Measurements from ENCODE around the gene CHRM2. TPM values are rescaled to one million over a fixed set of nuclear protein-coding genes. Genes with fewer than 3 reads are reported as not detected.

CHRM2 gene
- total RNA-seq, 4 donors from 2014 or later, result 0.49 to 5.6 TPM; not detected in 2

DNA sequence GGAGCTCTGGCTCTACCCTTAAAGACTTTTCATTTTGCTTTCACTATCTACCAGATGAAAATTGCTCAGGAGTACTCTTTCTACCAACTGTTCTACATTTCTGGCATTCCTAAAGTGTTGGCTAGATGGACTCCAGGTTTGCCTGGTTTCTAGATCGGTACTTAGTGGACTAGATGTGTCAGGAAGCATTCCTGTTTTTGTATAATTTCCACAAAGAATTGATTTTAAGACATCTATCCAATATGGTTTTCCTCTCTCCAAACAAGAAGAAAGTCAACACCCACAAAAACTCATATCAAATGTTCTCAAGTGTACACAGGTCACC, 157.7 kb downstream of the CHRM2 start:
- intact Hi-C loops (cut with DNase I; ENCODE audit: low total_unique reads), result no loop called here
- Histone ChIP-seq H3K36me3 (no peaks in the 10 kb centered on the region), H3K27me3 (no peaks in the 10 kb centered on the region), H3K27ac (no peak overlapping the region), H3K9me3 (no peaks in the 10 kb centered on the region), H3K4me1 (no peaks in the 10 kb centered on the region), H3K4me3 (no peak overlapping the region)
- no peak for TF ChIP-seq CTCF (IDR thresholded peaks at IDR 0.05)
- TF ChIP-seq POLR2A (IDR thresholded peaks at IDR 0.05), result no peak
- no peak for DNase-seq

- Histone ChIP-seq H3K27ac (no peak overlapping the region), H3K27me3 (no peaks in the 10 kb centered on the region), H3K4me1 (no peaks in the 10 kb centered on the region), H3K4me3 (no peak overlapping the region), H3K36me3 (no peaks in the 10 kb centered on the region), H3K9me3 (no peaks in the 10 kb centered on the region)
- TF ChIP-seq POLR2A (IDR thresholded peaks at IDR 0.05) (no peak), CTCF (IDR thresholded peaks at IDR 0.05) (no peak)
- DNase-seq, result no peak
- intact Hi-C loops (cut with DNase I; ENCODE audit: low total_unique reads), result no loop called here
Observed at GRCh38 chr7:137032436-137032835, 164.0 kb downstream of the CHRM2 start.

- no peaks in the 10 kb centered on the region for H3K27me3 ChIP-seq
- intact Hi-C loops (cut with DNase I; ENCODE audit: low total_unique reads), result no loop called here
- H3K27ac ChIP-seq, result no peak overlapping the region
- TF ChIP-seq POLR2A (IDR thresholded peaks at IDR 0.05) (no peak), CTCF (IDR thresholded peaks at IDR 0.05) (no peak)
- H3K36me3 ChIP-seq, result no peaks in the 10 kb centered on the region
- H3K4me3 ChIP-seq, result no peak overlapping the region
- DNase-seq, result no peak
- no peaks in the 10 kb centered on the region for H3K4me1 ChIP-seq
- H3K9me3 ChIP-seq, result no peaks in the 10 kb centered on the region
Observed at GRCh38 chr7:137036768-137037167, 168.3 kb downstream of the CHRM2 start.

- Histone ChIP-seq H3K27me3 (no peaks in the 10 kb centered on the region), H3K27ac (no peak overlapping the region), H3K4me1 (no peaks in the 10 kb centered on the region), H3K9me3 (no peaks in the 10 kb centered on the region), H3K36me3 (no peaks in the 10 kb centered on the region), H3K4me3 (no peak overlapping the region)
- TF ChIP-seq POLR2A (IDR thresholded peaks at IDR 0.05), result no peak
- no peak for TF ChIP-seq CTCF (IDR thresholded peaks at IDR 0.05)
- DNase-seq, result no peak
- intact Hi-C loops (cut with DNase I; ENCODE audit: low total_unique reads), result no loop called here
Observed at GRCh38 chr7:137038706-137039105, 170.3 kb downstream of the CHRM2 start.

GRCh38 chr7:137040745-137041144, 172.3 kb downstream of the CHRM2 start:
- no peak overlapping the region for H3K27ac ChIP-seq
- no peaks in the 10 kb centered on the region for H3K27me3 ChIP-seq
- TF ChIP-seq POLR2A (IDR thresholded peaks at IDR 0.05) (no peak), CTCF (IDR thresholded peaks at IDR 0.05) (no peak)
- intact Hi-C loops (cut with DNase I; ENCODE audit: low total_unique reads), result no loop called here
- DNase-seq, result no peak
- H3K4me3 ChIP-seq, result no peak overlapping the region
- H3K9me3 ChIP-seq, result no peaks in the 10 kb centered on the region
- H3K36me3 ChIP-seq, result no peaks in the 10 kb centered on the region
- H3K4me1 ChIP-seq, result no peaks in the 10 kb centered on the region

Measured in uterus (tissue), 4 donors.